PC-3 (cell line): ENCODE data around the gene ACBD3.

ENCODE experiments used
- CTCF ChIP-seq: fragments of 300-600 bp; sonication (generic); conservative IDR thresholded peaks from 2 replicates; pipeline ENCODE4 v1.5.1; 2017; ENCODE audit warnings: antibody characterized with exemption, low read depth, mild to moderate bottlenecking, low read length
- EZH2 ChIP-seq: fragments of 300-600 bp; sonication (generic); IDR thresholded peaks from one replicate; pipeline ENCODE4 v1.6.1; 2017; ENCODE audit warnings: antibody characterized with exemption, mild to moderate bottlenecking, low read length; ENCODE audit not compliant: unreplicated experiment
- EZH2phosphoT487 ChIP-seq: fragments of 300-600 bp; sonication (generic); IDR thresholded peaks from 2 replicates; pipeline ENCODE4 v1.6.1; 2018; ENCODE audit warnings: mild to moderate bottlenecking, antibody characterized with exemption, low read length, borderline replicate concordance

GRCh38 chr1:226195144-226195543, 8.6 kb upstream of the ACBD3 start:
- TF ChIP-seq EZH2phosphoT487 = no peak
- no peak for TF ChIP-seq EZH2
- no peak for TF ChIP-seq CTCF
